GM18526 (cell line): ENCODE measurements around the gene FGF14.

Experiments
- POLR2A ChIP-seq: IDR thresholded peaks from 3 replicates; pipeline ENCODE4 v1.6.1; 2011; ENCODE audit not compliant: insufficient read length; ENCODE audit errors: extremely low read depth

The FGF14 gene

GRCh38 chr13:101738336-101738735 lies 663.5 kb downstream of the FGF14 start:
- TF ChIP-seq POLR2A: no peak

- TF ChIP-seq POLR2A: no peak
Measured at GRCh38 chr13:101736566-101736965, 665.3 kb downstream of the FGF14 start.

- no peak for TF ChIP-seq POLR2A
Measured at GRCh38 chr13:101730420-101731000, 671.3 kb downstream of the FGF14 start.

- TF ChIP-seq POLR2A: no peak
Measured at GRCh38 chr13:101728615-101729014, 673.2 kb downstream of the FGF14 start.

- no peak for TF ChIP-seq POLR2A
Measured at GRCh38 chr13:101728021-101728420, 673.8 kb downstream of the FGF14 start.

GRCh38 chr13:101727118-101727517 lies 674.7 kb downstream of the FGF14 start:
- TF ChIP-seq POLR2A: no peak

- TF ChIP-seq POLR2A: no peak
Measured at GRCh38 chr13:101726681-101727080, 675.2 kb downstream of the FGF14 start.

GRCh38 chr13:101718496-101718895 lies 683.4 kb downstream of the FGF14 start:
- TF ChIP-seq POLR2A: no peak

- no peak for TF ChIP-seq POLR2A
Measured at GRCh38 chr13:101717353-101717752, 684.5 kb downstream of the FGF14 start.

GRCh38 chr13:101714195-101714594 lies 687.7 kb downstream of the FGF14 start:
- TF ChIP-seq POLR2A: no peak

- no peak for TF ChIP-seq POLR2A
Measured at GRCh38 chr13:101712026-101712348, 689.9 kb downstream of the FGF14 start.

- TF ChIP-seq POLR2A: no peak
Measured at GRCh38 chr13:101711307-101712025, 690.4 kb downstream of the FGF14 start.

- TF ChIP-seq POLR2A: no peak
Measured at GRCh38 chr13:101709952-101710351, 691.9 kb downstream of the FGF14 start.

- no peak for TF ChIP-seq POLR2A
Measured at GRCh38 chr13:101708115-101708514, 693.7 kb downstream of the FGF14 start.

- TF ChIP-seq POLR2A: no peak
Measured at GRCh38 chr13:101707659-101708058, 694.2 kb downstream of the FGF14 start.

GRCh38 chr13:101706651-101707050 lies 695.2 kb downstream of the FGF14 start:
- TF ChIP-seq POLR2A: no peak

- no peak for TF ChIP-seq POLR2A
Measured at GRCh38 chr13:101703838-101704237, 698.0 kb downstream of the FGF14 start.
